Measurements from ENCODE around the gene PLA2R1. TPM values are rescaled to one million over a fixed set of nuclear protein-coding genes. Genes with fewer than 3 reads are reported as not detected.

Gene PLA2R1
- total RNA-seq, 1 donor from 2014 or later, result 9.0 TPM

DNA sequence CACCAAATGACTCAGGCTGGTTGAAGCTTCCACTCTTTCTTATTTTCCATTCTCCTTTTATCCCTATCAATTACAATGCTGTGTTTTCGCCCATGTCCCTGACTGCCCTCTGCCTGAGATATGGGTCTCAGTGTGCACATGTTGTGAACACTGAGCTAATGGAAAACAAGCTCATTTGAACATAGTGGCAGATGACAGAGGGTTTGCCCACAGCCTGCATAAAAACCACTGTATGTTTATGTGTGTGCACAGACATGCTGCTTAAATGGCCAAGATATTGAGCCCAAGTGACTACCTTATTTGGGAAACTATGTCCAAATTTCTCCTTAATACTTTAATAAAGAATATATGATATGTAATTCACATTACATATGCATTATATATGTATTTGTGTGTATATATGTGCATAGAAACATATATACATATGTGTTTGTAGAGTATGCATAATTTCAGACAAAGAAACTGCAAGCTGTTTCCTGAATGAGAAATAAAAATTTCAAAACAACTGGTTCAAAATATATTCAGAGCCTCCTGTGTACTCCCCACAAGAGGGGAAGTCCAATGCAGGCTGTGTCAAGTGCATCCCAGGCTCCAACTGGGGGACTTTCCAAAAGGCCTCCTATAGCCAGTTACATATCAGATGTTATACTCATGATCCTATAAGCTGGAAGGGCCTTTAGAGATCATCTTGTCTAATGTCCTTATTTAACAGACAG is 171.7 kb downstream of the PLA2R1 start:
- DNase-seq (no peak), ATAC-seq (peak; percentile 42)
- TF ChIP-seq, protein P1, sequence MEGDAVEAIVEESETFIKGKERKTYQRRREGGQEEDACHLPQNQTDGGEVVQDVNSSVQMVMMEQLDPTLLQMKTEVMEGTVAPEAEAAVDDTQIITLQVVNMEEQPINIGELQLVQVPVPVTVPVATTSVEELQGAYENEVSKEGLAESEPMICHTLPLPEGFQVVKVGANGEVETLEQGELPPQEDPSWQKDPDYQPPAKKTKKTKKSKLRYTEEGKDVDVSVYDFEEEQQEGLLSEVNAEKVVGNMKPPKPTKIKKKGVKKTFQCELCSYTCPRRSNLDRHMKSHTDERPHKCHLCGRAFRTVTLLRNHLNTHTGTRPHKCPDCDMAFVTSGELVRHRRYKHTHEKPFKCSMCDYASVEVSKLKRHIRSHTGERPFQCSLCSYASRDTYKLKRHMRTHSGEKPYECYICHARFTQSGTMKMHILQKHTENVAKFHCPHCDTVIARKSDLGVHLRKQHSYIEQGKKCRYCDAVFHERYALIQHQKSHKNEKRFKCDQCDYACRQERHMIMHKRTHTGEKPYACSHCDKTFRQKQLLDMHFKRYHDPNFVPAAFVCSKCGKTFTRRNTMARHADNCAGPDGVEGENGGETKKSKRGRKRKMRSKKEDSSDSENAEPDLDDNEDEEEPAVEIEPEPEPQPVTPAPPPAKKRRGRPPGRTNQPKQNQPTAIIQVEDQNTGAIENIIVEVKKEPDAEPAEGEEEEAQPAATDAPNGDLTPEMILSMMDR (IDR thresholded peaks at IDR 0.05), result no peak
- Histone ChIP-seq H3K4me3 (no peak overlapping the region), H3K27ac (no peak overlapping the region), H3K27me3 (no peaks in the 10 kb centered on the region), H3K36me3 (peaks cover 8% of the 10 kb centered on the region), H3K4me1 (no peaks in the 10 kb centered on the region), H3K9me3 (no peaks in the 10 kb centered on the region)
- intact Hi-C loops (cut with DNase I), result no loop called here

DNA sequence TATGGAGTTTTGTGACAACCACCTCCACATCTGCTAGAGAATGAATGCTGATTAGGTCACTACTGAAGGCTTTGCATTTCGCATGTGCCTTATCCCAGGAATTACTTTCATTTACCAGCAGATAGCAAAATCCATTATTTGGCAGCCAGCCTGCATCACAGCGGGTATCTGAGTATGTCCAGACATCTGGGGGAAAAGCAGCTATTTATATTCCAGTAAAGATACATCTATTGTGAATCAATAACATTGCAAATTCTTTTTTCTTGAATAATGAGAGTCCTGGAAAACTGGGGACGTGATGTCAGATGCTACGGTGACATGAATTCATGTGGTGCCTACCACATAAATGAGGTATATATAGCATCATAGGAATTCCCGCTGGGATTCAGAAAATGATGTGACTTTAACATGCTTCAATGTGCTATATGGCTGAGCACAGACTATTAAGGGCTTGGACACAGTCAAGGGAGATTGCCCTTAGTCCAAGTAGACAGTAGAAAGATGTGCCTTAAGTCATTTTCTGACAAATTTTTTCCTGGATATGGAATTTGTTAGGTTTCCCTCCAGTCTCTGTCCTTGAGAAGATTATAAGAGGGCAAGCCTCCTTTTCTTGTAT is 180.2 kb downstream of the PLA2R1 start:
- Histone ChIP-seq H3K36me3 (peaks cover 18% of the 10 kb centered on the region), H3K27ac (no peak overlapping the region), H3K4me1 (no peaks in the 10 kb centered on the region), H3K9me3 (no peaks in the 10 kb centered on the region), H3K4me3 (no peak overlapping the region), H3K27me3 (no peaks in the 10 kb centered on the region)
- ATAC-seq (no peak), DNase-seq (no peak)
- intact Hi-C loops (cut with DNase I), result no loop called here
- TF ChIP-seq, protein P1 (IDR thresholded peaks at IDR 0.05), result no peak

Other genes with a start within 250 kb of the PLA2R1 start
- 9.4 TPM for gene LY75, start 157.9 kb downstream of the PLA2R1 start, total RNA-seq
- gene ITGB6, start 137.7 kb upstream of the PLA2R1 start, total RNA-seq, result 109 TPM

All from upper lobe of right lung (tissue), 1 donor.